H1 (cell line): ENCODE measurements around the gene ADGRB3. TPM values are rescaled to one million over a fixed set of nuclear protein-coding genes. Genes with fewer than 3 reads are reported as not detected.

Experiments used
- CTCF ChIA-PET: fragments of 300-600 bp; sonication (Branson Sonifier 250); formaldehyde crosslinking; loops from one replicate; lab custom pipeline; 2021; ENCODE audit not compliant: partially characterized antibody; lab: Charles Lee
- POLR2A ChIA-PET: fragments of 300-600 bp; sonication (Branson Sonifier 250); formaldehyde crosslinking; loops from one replicate; lab custom pipeline; 2021; ENCODE audit warnings: inconsistent platforms; ENCODE audit not compliant: partially characterized antibody; lab: Charles Lee
- DNase-seq, 2 experiments: peaks; one replicate each; pipeline versions ENCODE4 v3.0.0 to v3.0.0-alpha.2; 2010 to 2022; ENCODE audit warnings: low spot score in 2 of 2, low read depth in 1 of 2, mixed read lengths in 1 of 2
- FAIRE-seq: peaks from 2 replicates; lab custom pipeline; 2011; peaks lifted over from hg19 to GRCh38; lab: Jason Lieb, UNC
- H2AFZ ChIP-seq: 2 replicates; pipeline ENCODE4 v1.8.1; 2012; ENCODE audit warnings: low read length, inconsistent platforms
- H2AK5ac ChIP-seq: 2 replicates; pipeline ENCODE4 v1.6.1; 2013; ENCODE audit warnings: low read depth, low read length
- H2BK120ac ChIP-seq: replicated peaks from 2 replicates; pipeline ENCODE3; 2013; ENCODE audit warnings: low read depth, low read length, inconsistent platforms
- H2BK12ac ChIP-seq: 2 replicates; pipeline ENCODE4 v1.6.1; 2013; ENCODE audit warnings: low read depth, low read length
- H2BK15ac ChIP-seq: 2 replicates; pipeline ENCODE4 v1.6.1; 2013; ENCODE audit warnings: low read length
- H2BK20ac ChIP-seq: 2 replicates; pipeline ENCODE4 v1.6.1; 2013; ENCODE audit warnings: low read length
- H2BK5ac ChIP-seq: 2 replicates; pipeline ENCODE4 v1.6.1; 2013; ENCODE audit warnings: low read depth, low read length
- H3K14ac ChIP-seq: 2 replicates; pipeline ENCODE4 v1.6.1; 2013; ENCODE audit warnings: inconsistent platforms; ENCODE audit not compliant: insufficient read length
- H3K18ac ChIP-seq: 2 replicates; pipeline ENCODE4 v1.6.1; 2013; ENCODE audit warnings: low read length; ENCODE audit errors: extremely low read depth
- H3K23ac ChIP-seq: 2 replicates; pipeline ENCODE4 v1.6.1; 2013; ENCODE audit warnings: inconsistent platforms; ENCODE audit not compliant: insufficient read length
- H3K23me2 ChIP-seq: 2 replicates; pipeline ENCODE4 v1.6.1; 2013; ENCODE audit warnings: low read depth, low read length
- H3K27ac ChIP-seq: 2 replicates; pipeline ENCODE4 v1.6.1; 2011; ENCODE audit warnings: low read depth, low read length, inconsistent platforms
- H3K27me3 ChIP-seq, 4 experiments: replicated peaks in 1 of 4; 1 replicate in 1 of 4; 2 replicates in 3 of 4; pipeline versions ENCODE4 v1.6.1 to v1.8.1; 2011 to 2013; ENCODE audit warnings: low read length in 3 of 4, mild to moderate bottlenecking in 3 of 4, inconsistent platforms in 2 of 4, mixed read lengths in 2 of 4, moderate library complexity in 1 of 4; ENCODE audit not compliant: control insufficient read depth in 3 of 4, insufficient read depth in 3 of 4; ENCODE audit errors: extremely low read depth in 1 of 4
- H3K36me3 ChIP-seq, 4 experiments: 2 replicates each; pipeline versions ENCODE4 v1.6.1 to v1.8.1; 2011 to 2013; ENCODE audit warnings: mild to moderate bottlenecking in 4 of 4, low read length in 3 of 4, moderate library complexity in 2 of 4, control low read depth in 1 of 4, inconsistent platforms in 1 of 4; ENCODE audit not compliant: insufficient read depth in 4 of 4, control insufficient read depth in 2 of 4
- H3K4ac ChIP-seq: replicated peaks from 2 replicates; pipeline ENCODE3; 2013; ENCODE audit warnings: low read length, low read depth, mixed read lengths, inconsistent platforms; ENCODE audit not compliant: insufficient read length
- H3K4me1 ChIP-seq, 4 experiments: replicated peaks in 1 of 4; 1 replicate in 1 of 4; 2 replicates in 3 of 4; pipeline versions ENCODE4 v1.6.1 to v1.8.1; 2011 to 2013; ENCODE audit warnings: low read length in 3 of 4, inconsistent platforms in 2 of 4, mixed read lengths in 1 of 4; ENCODE audit not compliant: insufficient read depth in 4 of 4, control insufficient read depth in 3 of 4
- H3K4me2 ChIP-seq, 2 experiments: 2 replicates each; pipeline versions ENCODE4 v1.6.1 to v1.8.1; 2011 to 2013; ENCODE audit warnings: low read depth in 2 of 2, low read length in 2 of 2, control low read depth in 1 of 2, inconsistent platforms in 1 of 2, mild to moderate bottlenecking in 1 of 2; ENCODE audit not compliant: insufficient read depth in 1 of 2
- H3K4me3 ChIP-seq, 4 experiments: fragments of 200-600, 300-600 bp in 1 of 4; sonication (generic), shearing (Covaris generic), sonication (Bioruptor Twin) in 1 of 4; 2 replicates each; pipeline versions ENCODE4 v1.5.1 to v1.8.1; 2011 to 2016; ENCODE audit warnings: low read length in 4 of 4, low read depth in 3 of 4, control low read depth in 2 of 4, inconsistent platforms in 2 of 4, mild to moderate bottlenecking in 2 of 4, mixed read lengths in 1 of 4, moderate library complexity in 1 of 4; ENCODE audit not compliant: insufficient read depth in 2 of 4; ENCODE audit errors: extremely low read depth in 1 of 4
- H3K56ac ChIP-seq: replicated peaks from 2 replicates; pipeline ENCODE3; 2013; ENCODE audit warnings: low read depth, mild to moderate bottlenecking, mixed read lengths, low read length, inconsistent platforms; ENCODE audit not compliant: insufficient read length
- H3K79me1 ChIP-seq: 2 replicates; pipeline ENCODE4 v1.6.1; 2013; ENCODE audit warnings: low read depth, low read length, control low read depth
- H3K79me2 ChIP-seq, 2 experiments: 2 replicates each; pipeline versions ENCODE4 v1.6.1 to v1.8.1; 2012 to 2013; ENCODE audit warnings: low read length in 2 of 2, mild to moderate bottlenecking in 2 of 2, inconsistent platforms in 1 of 2; ENCODE audit not compliant: insufficient read depth in 2 of 2, control insufficient read depth in 1 of 2
- H3K9ac ChIP-seq, 4 experiments: replicated peaks in 1 of 4; 1 replicate in 1 of 4; 2 replicates in 3 of 4; pipeline versions ENCODE4 v1.6.1 to v1.8.1; 2011 to 2013; ENCODE audit warnings: low read depth in 3 of 4, low read length in 3 of 4, control low read depth in 2 of 4, mild to moderate bottlenecking in 2 of 4, moderate library complexity in 2 of 4, inconsistent platforms in 1 of 4; ENCODE audit errors: extremely low read depth in 1 of 4
- H3K9me3 ChIP-seq, 2 experiments: 2 replicates each; pipeline versions ENCODE4 v1.6.1 to v1.8.1; 2012 to 2013; ENCODE audit warnings: mild to moderate bottlenecking in 2 of 2, moderate library complexity in 2 of 2, control low read depth in 1 of 2, inconsistent platforms in 1 of 2, low read depth in 1 of 2, low read length in 1 of 2, mixed read lengths in 1 of 2; ENCODE audit not compliant: insufficient read depth in 2 of 2
- H4K20me1 ChIP-seq, 2 experiments: replicated peaks in 1 of 2; 2 replicates each; pipeline versions ENCODE3 to v1.8.1; 2011 to 2013; ENCODE audit warnings: inconsistent platforms in 2 of 2, low read length in 2 of 2, mild to moderate bottlenecking in 1 of 2; ENCODE audit not compliant: insufficient read depth in 2 of 2, control insufficient read depth in 1 of 2
- H4K5ac ChIP-seq: 2 replicates; pipeline ENCODE4 v1.6.1; 2013; ENCODE audit warnings: low read length, low read depth, mixed read lengths, inconsistent platforms; ENCODE audit not compliant: insufficient read length
- H4K8ac ChIP-seq: 2 replicates; pipeline ENCODE4 v1.8.0; 2013; ENCODE audit warnings: mild to moderate bottlenecking, moderate library complexity, low read length, inconsistent platforms; ENCODE audit not compliant: insufficient read depth; ENCODE audit errors: extremely low read depth
- H4K91ac ChIP-seq: replicated peaks from 2 replicates; pipeline ENCODE3; 2013; ENCODE audit warnings: low read length, mixed read lengths, inconsistent platforms; ENCODE audit not compliant: insufficient read length
- CBX8 ChIP-seq: fragments of 300-800, 300-1000 bp; sonication (generic); IDR thresholded peaks from 2 replicates; pipeline ENCODE4 v1.7.1; 2016; ENCODE audit warnings: low read depth, low read length, borderline replicate concordance
- CHD1 ChIP-seq: IDR thresholded peaks from 2 replicates; pipeline ENCODE4 v1.6.1; 2012; ENCODE audit warnings: low read depth, low read length, improper control_type of control experiment
- EP300 ChIP-seq, 2 experiments: IDR thresholded peaks; 1 replicate in 1 of 2; 2 replicates in 1 of 2; pipeline ENCODE4 v1.6.1; 2011 to 2012; ENCODE audit warnings: low read depth in 2 of 2, low read length in 2 of 2, mild to moderate bottlenecking in 2 of 2, borderline replicate concordance in 1 of 2, inconsistent platforms in 1 of 2, moderate library complexity in 1 of 2
- FOSL1 ChIP-seq: IDR thresholded peaks from 2 replicates; pipeline ENCODE4 v1.6.1; 2011; ENCODE audit warnings: mild to moderate bottlenecking, low read depth, low read length, moderate library complexity; ENCODE audit not compliant: insufficient read depth
- GTF2F1 ChIP-seq: IDR thresholded peaks from 2 replicates; pipeline ENCODE4 v1.6.1; 2012; ENCODE audit warnings: low read depth, low read length, improper control_type of control experiment, borderline replicate concordance
- JUN ChIP-seq: IDR thresholded peaks from 2 replicates; pipeline ENCODE4 v1.6.1; 2011; ENCODE audit warnings: low read depth, mild to moderate bottlenecking, improper control_type of control experiment, low read length
- JUND ChIP-seq: IDR thresholded peaks from 2 replicates; pipeline ENCODE4 v1.6.1; 2011; ENCODE audit warnings: mild to moderate bottlenecking, improper control_type of control experiment, low read length
- NANOG ChIP-seq: IDR thresholded peaks from 2 replicates; pipeline ENCODE4 v1.6.1; 2011; ENCODE audit warnings: low read length, low read depth, mild to moderate bottlenecking, inconsistent platforms; ENCODE audit not compliant: insufficient read depth, poor library complexity, severe bottlenecking
- RFX5 ChIP-seq: IDR thresholded peaks from 2 replicates; pipeline ENCODE4 v1.6.1; 2011; ENCODE audit warnings: low read depth, low read length, improper control_type of control experiment, borderline replicate concordance
- SIRT6 ChIP-seq: IDR thresholded peaks from one replicate; pipeline ENCODE4 v1.7.1; 2012; ENCODE audit warnings: low read length, inconsistent platforms
- SIX5 ChIP-seq: IDR thresholded peaks from 2 replicates; pipeline ENCODE4 v1.6.1; 2011; ENCODE audit warnings: mild to moderate bottlenecking, low read depth, low read length
- SRF ChIP-seq: IDR thresholded peaks from 2 replicates; pipeline ENCODE4 v1.6.1; 2011; ENCODE audit warnings: mild to moderate bottlenecking, low read depth, low read length, moderate library complexity
- TAF1 ChIP-seq: IDR thresholded peaks from 2 replicates; pipeline ENCODE4 v1.6.1; 2011; ENCODE audit warnings: mild to moderate bottlenecking, low read depth, low read length
- ZNF274 ChIP-seq: IDR thresholded peaks from 2 replicates; pipeline ENCODE4 v1.7.0; 2012; ENCODE audit warnings: low read length, borderline replicate concordance; ENCODE audit errors: extremely low read depth
- WGBS, 2 experiments: shearing (Covaris generic) in 1 of 2; methylation state at CpG; one replicate each; pipeline versions ENCODE4 v1.1.6 to v1.1.7; 2013 to 2015; ENCODE audit warnings: low lambda C conversion rate in 2 of 2, mixed read lengths in 2 of 2, inconsistent platforms in 1 of 2, low coverage in 1 of 2, missing lambda C conversion rate in 1 of 2; ENCODE audit not compliant: insufficient replicate concordance in 2 of 2, insufficient coverage in 1 of 2, insufficient read length in 1 of 2; ENCODE audit errors: extremely low coverage in 1 of 2, missing lambda C conversion rate in 1 of 2; 5-methylcytosine and 5-hydroxymethylcytosine counted together
- polyA plus RNA-seq, 7 experiments: library from polyadenylated mRNA; depleted of rRNA in 3 of 7; stranded (reverse) in 5 of 7; unstranded in 2 of 7; fragments of >200 nt in 5 of 7; fragments of 200-250 nt in 2 of 7; gene quantifications; 1 replicate in 5 of 7; 2 replicates in 1 of 7; 4 replicates in 1 of 7; pipeline versions ENCODE4 v1.2.1 to v1.2.3, GENCODE V29; 2011 to 2013; ENCODE audit warnings: missing spikeins in 2 of 7, mixed read lengths in 2 of 7
- total RNA-seq: library from RNA; stranded (reverse); fragmentation: NEBNext Ultra II Directional; extraction: Animal tissue kit (Norgen Biotek cat#: 25700); gene quantifications from 2 replicates; pipeline ENCODE4 v1.2.1, GENCODE V29; 2021
- TF ChIP-seq, protein P1 (sequence below): IDR thresholded peaks from 2 replicates; pipeline ENCODE4 v1.6.1; 2011; ENCODE audit warnings: low read depth, mild to moderate bottlenecking, low read length; ENCODE audit not compliant: insufficient read depth

The ADGRB3 gene
- total and polyA plus RNA-seq, 2 of the 8 experiments (the other 6 are each of a cell fraction or from before 2014, with no cell fraction given): 0.35 to 1.2 TPM

DNA sequence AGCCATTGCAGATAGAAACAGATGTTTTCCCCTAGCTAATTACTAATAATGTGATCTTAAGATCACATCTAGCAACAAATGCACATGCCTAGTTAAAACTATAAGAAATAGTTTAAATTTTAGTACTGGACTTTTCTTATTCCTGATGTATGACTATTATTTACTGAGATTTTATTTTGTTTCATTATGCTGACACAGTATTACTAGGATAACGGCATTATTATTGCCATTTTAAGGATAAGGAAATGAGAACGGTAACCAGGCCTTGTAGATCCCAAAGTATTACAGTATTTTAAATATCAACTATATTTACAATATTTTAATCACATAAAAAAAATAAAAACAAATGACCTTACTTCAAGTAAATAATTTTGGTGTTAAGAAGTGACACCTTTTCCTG lies 240.3 kb downstream of the ADGRB3 start:
- FAIRE-seq: no peak
- CTCF ChIA-PET: no interaction called here
- H4K8ac ChIP-seq: no peak overlapping the region
- H3K23ac ChIP-seq: no peak overlapping the region
- WGBS, 2 experiments: 96% methylated on average over 2 of the region's 2 CpGs; no CpG with 5 or more reads in 1 of the 2 experiments
- POLR2A ChIA-PET: no interaction called here
- H3K9ac ChIP-seq: no peak overlapping the region
- H3K79me2 ChIP-seq: no peaks in the 10 kb centered on the region
- no peaks in the 10 kb centered on the region; a peak in 1 of 8 replicates for H3K36me3 ChIP-seq
- H2BK12ac ChIP-seq: no peak overlapping the region
- no peak overlapping the region for H2BK20ac ChIP-seq
- H3K9me3 ChIP-seq: no peaks in the 10 kb centered on the region
- no peak overlapping the region for H4K5ac ChIP-seq
- H3K4me1 ChIP-seq: peaks cover 0 to 3% (median 0%) of the 10 kb centered on the region in 4 experiments; a peak in 1 of 7 replicates
- H4K91ac ChIP-seq: no peak overlapping the region
- no peak overlapping the region for H2AK5ac ChIP-seq
- no peak overlapping the region for H3K27ac ChIP-seq
- H2BK5ac ChIP-seq: no peak overlapping the region
- no peak overlapping the region for H3K4me3 ChIP-seq
- DNase-seq: no peak
- H2AFZ ChIP-seq: no peak overlapping the region
- H3K18ac ChIP-seq: no peak overlapping the region
- H3K79me1 ChIP-seq: no peaks in the 10 kb centered on the region
- H3K56ac ChIP-seq: no peak overlapping the region
- H2BK120ac ChIP-seq: no peak overlapping the region
- H3K4me2 ChIP-seq: no peak overlapping the region
- H3K23me2 ChIP-seq: no peaks in the 10 kb centered on the region
- no peak overlapping the region for H2BK15ac ChIP-seq
- H4K20me1 ChIP-seq: no peaks in the 10 kb centered on the region
- no peaks in the 10 kb centered on the region for H3K27me3 ChIP-seq
- no peak overlapping the region for H3K14ac ChIP-seq
- H3K4ac ChIP-seq: no peak overlapping the region
- TF ChIP-seq JUND (no peak), EP300 (IDR thresholded peaks at IDR 0.05; ENCODE audit: borderline replicate concordance in 1 of 2, low read depth in 2 of 2, low read length in 2 of 2) (no peak), TAF1 (no peak), RFX5 (no peak), CBX8 (no peak), SIX5 (no peak), FOSL1 (no peak), GTF2F1 (no peak), SRF (no peak), SIRT6 (no peak), JUN (no peak), CHD1 (no peak), NANOG (no peak), ZNF274 (no peak)
- TF ChIP-seq, protein P1, sequence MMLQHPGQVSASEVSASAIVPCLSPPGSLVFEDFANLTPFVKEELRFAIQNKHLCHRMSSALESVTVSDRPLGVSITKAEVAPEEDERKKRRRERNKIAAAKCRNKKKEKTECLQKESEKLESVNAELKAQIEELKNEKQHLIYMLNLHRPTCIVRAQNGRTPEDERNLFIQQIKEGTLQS: no peak
